ENCODE measurements around the gene RRAGC. TPM values are rescaled to one million over a fixed set of nuclear protein-coding genes. Genes with fewer than 3 reads are reported as not detected.

Gene RRAGC
- total and polyA plus RNA-seq, 9 of the 15 experiments (the other 6 are each of a cell fraction or from before 2014, with no cell fraction given): 3.9 to 16.9 (median 10.9) TPM

- TF ChIP-seq TGIF2 (CRISPR knock-in tag; IDR thresholded peaks at IDR 0.05) (no peak), ZBTB9 (CRISPR knock-in tag; IDR thresholded peaks at IDR 0.05) (no peak), CTCFL (IDR thresholded peaks at IDR 0.05; ENCODE audit: borderline replicate concordance, insufficient read depth, low read depth, low read length, poor library complexity, severe bottlenecking) (no peak), KLF6 (CRISPR knock-in tag; IDR thresholded peaks at IDR 0.05; ENCODE audit: borderline replicate concordance) (no peak), RAD21 (CRISPR knock-in tag; conservative IDR thresholded peaks at IDR 0.05 in 1 of 2, IDR thresholded peaks at IDR 0.05 in 1 of 2) (no peak), ZC3H8 (IDR thresholded peaks at IDR 0.05) (no peak), BMI1 (IDR thresholded peaks at IDR 0.05; ENCODE audit: low read length) (no peak), ETV5 (CRISPR knock-in tag; IDR thresholded peaks at IDR 0.05; ENCODE audit: low read depth) (no peak), FOXJ3 (CRISPR knock-in tag; IDR thresholded peaks at IDR 0.05) (no peak)
Measured at GRCh38 chr1:38826262-38826661, 33.3 kb downstream of the RRAGC start (continued).
